Skeletal muscle cell (primary cell): ENCODE data around the gene BABAM2.
"Not testable (repeated sequence)": the region's sequence is repeated elsewhere in the genome, so short reads cannot be mapped to it uniquely, and the experiment has no call there.

Experiments used
- DNase-seq: peaks from one replicate; pipeline ENCODE4 v3.0.0-alpha.2; 2010; ENCODE audit warnings: low read depth
- H3K4me3 ChIP-seq: 2 replicates; pipeline ENCODE4 v1.5.1; 2011; ENCODE audit warnings: low read depth, mild to moderate bottlenecking, control low read depth, low read length, moderate library complexity

The BABAM2 gene

GRCh38 chr2:28325173-28325566, 434.6 kb downstream of the BABAM2 start:
- no peak overlapping the region for H3K4me3 ChIP-seq
- no peak for DNase-seq

- DNase-seq: no peak
- no peak overlapping the region for H3K4me3 ChIP-seq
Measured at GRCh38 chr2:28325567-28326468, 435.3 kb downstream of the BABAM2 start.

GRCh38 chr2:28326469-28326805, 435.9 kb downstream of the BABAM2 start:
- DNase-seq: no peak
- H3K4me3 ChIP-seq: no peak overlapping the region

- no peak overlapping the region for H3K4me3 ChIP-seq
- no peak for DNase-seq
Measured at GRCh38 chr2:28326881-28327505, 436.5 kb downstream of the BABAM2 start.

GRCh38 chr2:28327581-28327955, 437.0 kb downstream of the BABAM2 start:
- H3K4me3 ChIP-seq: no peak overlapping the region
- no peak for DNase-seq

- DNase-seq: no peak
- no peak overlapping the region for H3K4me3 ChIP-seq
Measured at GRCh38 chr2:28327956-28328922, 437.7 kb downstream of the BABAM2 start.

GRCh38 chr2:28329184-28329583, 438.7 kb downstream of the BABAM2 start:
- DNase-seq: no peak
- H3K4me3 ChIP-seq: no peak overlapping the region

- not testable (repeated sequence) for DNase-seq, H3K4me3 ChIP-seq
Measured at GRCh38 chr2:28330722-28331121, 440.2 kb downstream of the BABAM2 start.

- H3K4me3 ChIP-seq, DNase-seq: not testable (repeated sequence)
Measured at GRCh38 chr2:28331797-28332196, 441.3 kb downstream of the BABAM2 start.

GRCh38 chr2:28332696-28333095, 442.2 kb downstream of the BABAM2 start:
- no peak for DNase-seq
- H3K4me3 ChIP-seq: no peak overlapping the region

DNA sequence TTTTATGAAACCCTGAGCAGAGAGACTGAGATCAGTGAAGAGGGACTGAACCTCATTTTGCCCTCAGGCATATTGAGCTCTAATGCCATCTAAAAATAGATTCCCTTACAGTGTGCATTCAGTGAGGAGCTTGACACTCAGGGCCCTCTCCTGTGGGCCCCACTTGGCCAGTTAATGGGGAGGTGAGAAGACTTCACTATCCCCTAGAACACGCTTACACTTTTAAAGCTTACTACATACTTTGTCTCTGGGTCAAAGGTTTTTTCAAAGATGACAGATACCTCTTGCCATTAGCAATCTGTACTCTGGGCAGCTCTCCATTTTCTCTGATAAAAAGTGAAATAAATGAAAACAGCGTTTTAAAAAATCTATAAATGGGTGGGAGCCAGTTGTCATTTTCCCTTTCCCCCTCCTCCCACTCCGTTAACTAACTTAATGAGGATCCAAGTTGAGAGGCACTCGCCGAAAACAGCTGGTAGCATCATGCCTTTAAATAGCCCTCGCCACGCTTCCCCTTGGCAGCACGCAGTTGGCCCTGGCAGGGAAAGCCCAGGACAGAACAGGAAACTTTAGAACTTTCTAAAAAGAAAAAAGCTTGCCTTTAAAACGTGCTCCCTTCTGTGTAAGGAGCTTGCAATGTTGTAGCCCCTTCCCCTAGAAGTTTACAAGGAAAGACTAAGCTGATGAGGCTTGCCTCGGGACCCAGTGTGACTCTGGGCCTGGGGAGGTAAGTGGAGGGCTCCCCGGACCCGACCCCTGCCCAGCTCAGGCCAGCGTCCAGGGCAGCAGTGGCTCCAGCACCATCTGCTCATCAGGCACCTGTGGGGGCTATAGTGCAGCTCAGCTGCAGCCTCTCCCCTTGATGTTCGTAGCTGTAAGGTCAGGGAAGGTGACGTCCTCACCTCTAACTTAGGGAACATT, 443.3 kb downstream of the BABAM2 start:
- no peak for DNase-seq
- H3K4me3 ChIP-seq: no peak overlapping the region

GRCh38 chr2:28334527-28334894, 444.0 kb downstream of the BABAM2 start:
- no peak for DNase-seq
- H3K4me3 ChIP-seq: no peak overlapping the region

- not testable (repeated sequence) for DNase-seq, H3K4me3 ChIP-seq
Measured at GRCh38 chr2:28335265-28335664, 444.7 kb downstream of the BABAM2 start.

DNA sequence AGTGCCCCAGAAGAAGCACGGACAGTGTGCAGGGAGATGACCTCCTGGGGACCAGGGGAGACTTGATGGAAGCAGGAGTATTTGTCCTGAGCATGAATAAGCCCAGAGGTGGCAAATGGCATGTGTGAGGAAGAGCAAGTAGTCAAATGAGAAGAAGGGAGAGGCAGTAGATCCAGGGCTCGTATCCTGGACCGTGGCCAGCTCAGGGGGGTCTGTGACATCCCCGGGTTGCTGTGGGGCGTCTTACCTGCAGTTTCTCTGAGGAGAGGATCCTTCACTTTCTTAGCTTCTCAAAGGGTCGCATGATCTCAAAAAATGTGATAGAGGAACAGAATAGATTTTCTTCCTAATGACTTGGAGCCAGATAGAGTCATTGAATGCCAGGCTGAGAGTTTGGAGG, 445.1 kb downstream of the BABAM2 start:
- no peak overlapping the region for H3K4me3 ChIP-seq
- DNase-seq: no peak

DNA sequence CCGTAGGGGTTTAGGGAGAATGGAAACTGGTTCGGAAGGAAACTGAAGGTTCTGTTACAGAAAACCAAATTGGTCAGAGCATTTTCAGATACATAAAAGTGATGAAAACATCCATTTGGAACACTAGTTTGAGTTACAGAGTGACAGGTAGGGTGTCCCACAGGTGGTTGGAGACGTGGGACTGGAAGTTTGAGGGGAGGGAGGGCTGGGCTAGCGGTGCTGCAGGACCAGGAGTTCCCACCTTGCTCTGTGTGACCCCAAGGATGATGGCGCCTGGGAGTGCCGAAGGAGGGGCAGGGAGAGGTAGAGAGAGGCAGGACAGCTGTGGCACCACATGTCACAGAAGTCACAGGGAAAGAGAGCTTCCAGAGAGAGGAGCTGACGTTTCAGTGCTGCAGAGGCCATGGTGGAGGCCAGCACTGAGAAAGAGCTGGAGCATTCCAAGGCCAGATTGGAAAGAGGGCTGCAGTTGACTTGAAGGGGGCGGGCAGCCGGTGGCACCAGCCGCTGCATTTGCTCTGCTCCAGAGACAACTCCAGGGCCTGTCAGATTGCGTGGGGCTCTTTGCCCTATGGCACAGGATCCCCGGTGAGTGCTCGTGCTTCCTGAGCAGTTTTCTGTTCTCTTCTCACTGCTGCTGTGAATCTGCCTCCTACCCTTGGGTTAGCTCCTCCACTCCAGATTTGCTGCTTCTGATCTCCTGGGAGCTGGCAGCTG, 445.9 kb downstream of the BABAM2 start:
- no peak overlapping the region for H3K4me3 ChIP-seq
- DNase-seq: no peak

GRCh38 chr2:28336982-28337627, 446.6 kb downstream of the BABAM2 start:
- DNase-seq: no peak
- H3K4me3 ChIP-seq: no peak overlapping the region

DNA sequence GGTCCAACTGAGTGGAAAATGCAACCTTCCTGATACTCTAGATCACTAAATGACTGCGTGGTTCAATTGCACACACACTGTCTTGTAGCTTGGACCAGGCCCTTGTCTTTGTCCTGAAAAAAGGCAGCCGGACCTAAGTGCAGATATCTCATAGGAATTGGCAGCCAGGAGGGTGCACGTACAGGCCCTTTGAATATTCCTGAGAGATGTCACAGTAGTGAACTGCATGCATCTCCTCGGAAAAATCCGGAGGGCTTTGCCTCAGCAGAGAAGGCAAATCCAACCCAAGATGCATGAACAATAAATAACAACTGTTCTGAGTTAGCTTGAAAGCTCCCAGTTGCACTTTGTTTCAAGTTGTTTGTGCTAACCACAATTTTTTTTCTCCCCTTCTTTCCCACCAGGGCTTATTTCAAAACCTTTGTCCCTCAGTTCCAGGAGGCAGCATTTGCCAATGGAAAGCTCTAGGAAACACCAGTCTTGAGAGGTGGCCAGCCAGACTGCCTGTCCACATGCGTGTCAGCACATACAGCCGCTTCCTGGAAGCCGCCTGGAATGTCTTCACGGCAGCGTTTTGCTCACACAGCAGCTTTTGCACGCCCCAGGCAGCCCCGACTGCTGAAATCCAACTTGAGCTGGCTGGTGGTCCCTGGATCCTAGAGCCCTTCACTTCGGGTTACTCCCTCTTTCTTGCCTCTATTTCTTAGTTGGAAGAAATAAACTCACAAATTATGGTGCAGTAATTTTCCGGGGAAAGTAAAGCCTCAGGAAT, 447.7 kb downstream of the BABAM2 start:
- peak; percentile 95 for DNase-seq
- H3K4me3 ChIP-seq: no peak overlapping the region
